Measurements from ENCODE around the gene ADISSP. TPM values are rescaled to one million over a fixed set of nuclear protein-coding genes. Genes with fewer than 3 reads are reported as not detected.
A peak's percentile ranks its signal among the peaks of the same experiment; 100 is the strongest.

ADISSP gene
- total and polyA plus RNA-seq, 2 of the 13 experiments (the other 11 are each of a cell fraction or from before 2014, with no cell fraction given), result 38.3 to 90.6 TPM

GRCh38 chr20:3797592-3798372 lies 30.2 kb upstream of the ADISSP start (continued):
- TF ChIP-seq, protein P1, sequence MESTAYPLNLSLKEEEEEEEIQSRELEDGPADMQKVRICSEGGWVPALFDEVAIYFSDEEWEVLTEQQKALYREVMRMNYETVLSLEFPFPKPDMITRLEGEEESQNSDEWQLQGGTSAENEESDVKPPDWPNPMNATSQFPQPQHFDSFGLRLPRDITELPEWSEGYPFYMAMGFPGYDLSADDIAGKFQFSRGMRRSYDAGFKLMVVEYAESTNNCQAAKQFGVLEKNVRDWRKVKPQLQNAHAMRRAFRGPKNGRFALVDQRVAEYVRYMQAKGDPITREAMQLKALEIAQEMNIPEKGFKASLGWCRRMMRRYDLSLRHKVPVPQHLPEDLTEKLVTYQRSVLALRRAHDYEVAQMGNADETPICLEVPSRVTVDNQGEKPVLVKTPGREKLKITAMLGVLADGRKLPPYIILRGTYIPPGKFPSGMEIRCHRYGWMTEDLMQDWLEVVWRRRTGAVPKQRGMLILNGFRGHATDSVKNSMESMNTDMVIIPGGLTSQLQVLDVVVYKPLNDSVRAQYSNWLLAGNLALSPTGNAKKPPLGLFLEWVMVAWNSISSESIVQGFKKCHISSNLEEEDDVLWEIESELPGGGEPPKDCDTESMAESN (CRISPR knock-in tag; conservative IDR thresholded peaks at IDR 0.05), result 0 out of 2 replicates have a peak, but pooled peaks have one; percentile 21
- TF ChIP-seq NPAS2 (CRISPR knock-in tag; IDR thresholded peaks at IDR 0.05; ENCODE audit: borderline replicate concordance), result no peak
- TF ChIP-seq E2F1 (CRISPR knock-in tag; IDR thresholded peaks at IDR 0.05), result no peak
- TF ChIP-seq SMYD3 (CRISPR knock-in tag; IDR thresholded peaks at IDR 0.05), result no peak
- no peak; the same call in 2 of the 3 replicates for TF ChIP-seq MXI1 (IDR thresholded peaks at IDR 0.05; ENCODE audit: borderline replicate concordance, low read depth, low read length)
- TF ChIP-seq TFDP1 (CRISPR knock-in tag; IDR thresholded peaks at IDR 0.05; ENCODE audit: borderline replicate concordance), result no peak
- no peak for TF ChIP-seq ZBTB25 (CRISPR knock-in tag; IDR thresholded peaks at IDR 0.05)
- TF ChIP-seq ZBTB21 (CRISPR knock-in tag; IDR thresholded peaks at IDR 0.05), result no peak
- TF ChIP-seq ZBTB20 (CRISPR knock-in tag; IDR thresholded peaks at IDR 0.05; ENCODE audit: borderline replicate concordance, low read depth), result no peak
- TF ChIP-seq MBNL3 (CRISPR knock-in tag; conservative IDR thresholded peaks at IDR 0.05), result no peak
- TF ChIP-seq SMARCC2 (IDR thresholded peaks at IDR 0.05), result no peak
- TF ChIP-seq ZNF816 (CRISPR knock-in tag; IDR thresholded peaks at IDR 0.05; ENCODE audit: borderline replicate concordance), result no peak
- TF ChIP-seq, protein P2, sequence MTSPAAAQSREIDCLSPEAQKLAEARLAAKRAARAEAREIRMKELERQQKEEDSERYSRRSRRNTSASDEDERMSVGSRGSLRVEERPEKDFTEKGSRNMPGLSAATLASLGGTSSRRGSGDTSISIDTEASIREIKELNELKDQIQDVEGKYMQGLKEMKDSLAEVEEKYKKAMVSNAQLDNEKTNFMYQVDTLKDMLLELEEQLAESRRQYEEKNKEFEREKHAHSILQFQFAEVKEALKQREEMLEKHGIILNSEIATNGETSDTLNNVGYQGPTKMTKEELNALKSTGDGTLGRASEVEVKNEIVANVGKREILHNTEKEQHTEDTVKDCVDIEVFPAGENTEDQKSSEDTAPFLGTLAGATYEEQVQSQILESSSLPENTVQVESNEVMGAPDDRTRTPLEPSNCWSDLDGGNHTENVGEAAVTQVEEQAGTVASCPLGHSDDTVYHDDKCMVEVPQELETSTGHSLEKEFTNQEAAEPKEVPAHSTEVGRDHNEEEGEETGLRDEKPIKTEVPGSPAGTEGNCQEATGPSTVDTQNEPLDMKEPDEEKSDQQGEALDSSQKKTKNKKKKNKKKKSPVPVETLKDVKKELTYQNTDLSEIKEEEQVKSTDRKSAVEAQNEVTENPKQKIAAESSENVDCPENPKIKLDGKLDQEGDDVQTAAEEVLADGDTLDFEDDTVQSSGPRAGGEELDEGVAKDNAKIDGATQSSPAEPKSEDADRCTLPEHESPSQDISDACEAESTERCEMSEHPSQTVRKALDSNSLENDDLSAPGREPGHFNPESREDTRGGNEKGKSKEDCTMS (CRISPR knock-in tag; conservative IDR thresholded peaks at IDR 0.05), result no peak
- TF ChIP-seq, protein P3, sequence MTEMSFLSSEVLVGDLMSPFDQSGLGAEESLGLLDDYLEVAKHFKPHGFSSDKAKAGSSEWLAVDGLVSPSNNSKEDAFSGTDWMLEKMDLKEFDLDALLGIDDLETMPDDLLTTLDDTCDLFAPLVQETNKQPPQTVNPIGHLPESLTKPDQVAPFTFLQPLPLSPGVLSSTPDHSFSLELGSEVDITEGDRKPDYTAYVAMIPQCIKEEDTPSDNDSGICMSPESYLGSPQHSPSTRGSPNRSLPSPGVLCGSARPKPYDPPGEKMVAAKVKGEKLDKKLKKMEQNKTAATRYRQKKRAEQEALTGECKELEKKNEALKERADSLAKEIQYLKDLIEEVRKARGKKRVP (CRISPR knock-in tag; IDR thresholded peaks at IDR 0.05), result no peak
- TF ChIP-seq, protein P4, sequence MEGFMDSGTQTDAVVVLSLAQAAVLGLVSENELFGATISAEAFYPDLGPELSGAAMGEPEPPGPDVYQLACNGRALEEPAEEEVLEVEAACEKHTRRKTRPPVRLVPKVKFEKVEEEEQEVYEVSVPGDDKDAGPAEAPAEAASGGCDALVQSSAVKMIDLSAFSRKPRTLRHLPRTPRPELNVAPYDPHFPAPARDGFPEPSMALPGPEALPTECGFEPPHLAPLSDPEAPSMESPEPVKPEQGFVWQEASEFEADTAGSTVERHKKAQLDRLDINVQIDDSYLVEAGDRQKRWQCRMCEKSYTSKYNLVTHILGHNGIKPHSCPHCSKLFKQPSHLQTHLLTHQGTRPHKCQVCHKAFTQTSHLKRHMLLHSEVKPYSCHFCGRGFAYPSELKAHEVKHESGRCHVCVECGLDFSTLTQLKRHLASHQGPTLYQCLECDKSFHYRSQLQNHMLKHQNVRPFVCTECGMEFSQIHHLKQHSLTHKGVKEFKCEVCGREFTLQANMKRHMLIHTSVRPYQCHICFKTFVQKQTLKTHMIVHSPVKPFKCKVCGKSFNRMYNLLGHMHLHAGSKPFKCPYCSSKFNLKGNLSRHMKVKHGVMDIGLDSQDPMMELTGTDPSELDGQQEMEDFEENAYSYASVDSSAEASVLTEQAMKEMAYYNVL (CRISPR knock-in tag; IDR thresholded peaks at IDR 0.05; ENCODE audit: borderline replicate concordance), result peak; percentile 9; the same call in 1 of the 2 replicates

Data from HepG2 (cell line).